ENCODE measurements around the gene TBC1D1.

GRCh38 chr4:38086849-38087226 is 196.0 kb downstream of the TBC1D1 start:
- TF ChIP-seq CTCF (IDR thresholded peaks at IDR 0.05; ENCODE audit: low read length) (no peak), EZH2 (IDR thresholded peaks at IDR 0.05; ENCODE audit: borderline replicate concordance, low read length) (no peak)
